Measurements from ENCODE around the gene LGI2. TPM values are rescaled to one million over a fixed set of nuclear protein-coding genes. Genes with fewer than 3 reads are reported as not detected.

LGI2 gene
- total and polyA plus RNA-seq, 2 of the 8 experiments (the other 6 are each of a cell fraction or from before 2014, with no cell fraction given) = 2.3 to 4.0 TPM

DNA sequence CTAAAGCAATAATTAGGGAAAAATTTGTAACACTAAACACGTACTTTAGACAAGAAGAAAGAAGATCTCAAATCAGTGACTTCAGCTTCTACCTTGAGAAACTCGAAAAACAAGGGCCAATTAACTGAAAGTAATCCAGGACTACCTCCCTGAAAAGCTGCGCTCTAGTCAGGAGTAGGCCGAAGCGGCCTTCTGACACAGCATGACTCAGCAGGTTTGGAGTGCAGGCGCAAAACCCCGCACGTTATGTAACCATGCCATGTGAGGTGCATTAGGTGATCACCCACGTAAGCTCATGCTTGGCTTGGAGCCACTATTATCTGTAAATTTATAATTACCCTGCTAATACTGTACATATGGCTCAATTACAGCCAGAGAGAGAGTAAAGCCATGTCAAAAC lies 65.1 kb downstream of the LGI2 start:
- Histone ChIP-seq H3K4me3 (ENCODE audit: extremely low read depth in 1 of 4, insufficient read depth in 2 of 4, low read depth in 3 of 4, low read length in 4 of 4) (no peak overlapping the region), H3K27ac (ENCODE audit: low read depth, low read length) (no peak overlapping the region), H3K9me3 (ENCODE audit: insufficient read depth in 2 of 2, low read depth in 1 of 2, low read length in 1 of 2) (peaks cover 17 to 20% of the 10 kb centered on the region in 2 experiments), H3K27me3 (replicated peaks in 1 of 4; ENCODE audit: control insufficient read depth in 3 of 4, extremely low read depth in 1 of 4, insufficient read depth in 3 of 4, low read length in 3 of 4) (no peaks in the 10 kb centered on the region), H3K36me3 (ENCODE audit: control insufficient read depth in 2 of 4, insufficient read depth in 4 of 4, low read length in 3 of 4) (0 out of 8 replicates have a peak, but pooled peaks cover 0 to 2% (median 0%) of the 10 kb centered on the region in 4 experiments), H3K9ac (replicated peaks in 1 of 4; ENCODE audit: extremely low read depth in 1 of 4, low read depth in 3 of 4, low read length in 3 of 4) (no peak overlapping the region), H2AK5ac (ENCODE audit: low read depth, low read length) (no peak overlapping the region), H2BK12ac (ENCODE audit: low read depth, low read length) (no peak overlapping the region), H3K23me2 (ENCODE audit: low read depth, low read length) (no peaks in the 10 kb centered on the region), H3K4me2 (ENCODE audit: insufficient read depth in 1 of 2, low read depth in 2 of 2, low read length in 2 of 2) (no peak overlapping the region), H2BK5ac (ENCODE audit: low read depth, low read length) (no peak overlapping the region), H3K56ac (replicated peaks; ENCODE audit: insufficient read length, low read depth, low read length) (no peak overlapping the region), H4K8ac (ENCODE audit: extremely low read depth, insufficient read depth, low read length) (no peak overlapping the region), H3K79me2 (ENCODE audit: control insufficient read depth in 1 of 2, insufficient read depth in 2 of 2, low read length in 2 of 2) (no peaks in the 10 kb centered on the region), H4K20me1 (replicated peaks in 1 of 2; ENCODE audit: control insufficient read depth in 1 of 2, insufficient read depth in 2 of 2, low read length in 2 of 2) (no peaks in the 10 kb centered on the region), H3K18ac (ENCODE audit: extremely low read depth, low read length) (no peak overlapping the region), H4K91ac (replicated peaks; ENCODE audit: insufficient read length, low read length) (no peak overlapping the region), H4K5ac (ENCODE audit: insufficient read length, low read depth, low read length) (no peak overlapping the region), H3K4ac (replicated peaks; ENCODE audit: insufficient read length, low read depth, low read length) (no peak overlapping the region), H3K4me1 (replicated peaks in 1 of 4; ENCODE audit: control insufficient read depth in 3 of 4, insufficient read depth in 4 of 4, low read length in 3 of 4) (peaks cover 0 to 2% (median 0%) of the 10 kb centered on the region in 4 experiments; a peak in 1 of 7 replicates), H2BK120ac (replicated peaks; ENCODE audit: low read depth, low read length) (no peak overlapping the region), H2BK20ac (ENCODE audit: low read length) (no peak overlapping the region), H2AFZ (ENCODE audit: low read length) (no peak overlapping the region), H3K79me1 (ENCODE audit: low read depth, low read length) (no peaks in the 10 kb centered on the region; the same call in 1 of the 2 replicates), H2BK15ac (ENCODE audit: low read length) (no peak overlapping the region), H3K14ac (ENCODE audit: insufficient read length) (no peak overlapping the region), H3K23ac (ENCODE audit: insufficient read length) (no peak overlapping the region)
- DNase-seq (ENCODE audit: low read depth in 1 of 2, low spot score in 2 of 2) = peak in 1 of 2 experiments; percentile 57
- no peak for FAIRE-seq
- ChIA-PET POLR2A (ENCODE audit: partially characterized antibody) (no interaction called here), CTCF (ENCODE audit: partially characterized antibody) (interaction anchor here (0.6 to 2.5 kb wide), 2 partner anchors 10 to 290 kb away, joined by 3 to 11 read pairs; no protein-coding TSS in a partner anchor)
- WGBS, 2 experiments (ENCODE audit: extremely low coverage in 1 of 2, insufficient coverage in 1 of 2, insufficient read length in 1 of 2, insufficient replicate concordance in 2 of 2, low coverage in 1 of 2, low lambda C conversion rate in 2 of 2, missing lambda C conversion rate in 1 of 2) = 84% methylated on average over 9 of the region's 9 CpGs; no CpG with 5 or more reads in 1 of the 2 experiments
- TF ChIP-seq, protein P1, sequence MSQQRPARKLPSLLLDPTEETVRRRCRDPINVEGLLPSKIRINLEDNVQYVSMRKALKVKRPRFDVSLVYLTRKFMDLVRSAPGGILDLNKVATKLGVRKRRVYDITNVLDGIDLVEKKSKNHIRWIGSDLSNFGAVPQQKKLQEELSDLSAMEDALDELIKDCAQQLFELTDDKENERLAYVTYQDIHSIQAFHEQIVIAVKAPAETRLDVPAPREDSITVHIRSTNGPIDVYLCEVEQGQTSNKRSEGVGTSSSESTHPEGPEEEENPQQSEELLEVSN (IDR thresholded peaks at IDR 0.05) = no peak
- TF ChIP-seq, protein P2, sequence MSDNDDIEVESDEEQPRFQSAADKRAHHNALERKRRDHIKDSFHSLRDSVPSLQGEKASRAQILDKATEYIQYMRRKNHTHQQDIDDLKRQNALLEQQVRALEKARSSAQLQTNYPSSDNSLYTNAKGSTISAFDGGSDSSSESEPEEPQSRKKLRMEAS (IDR thresholded peaks at IDR 0.05) = 0 out of 2 replicates have a peak, but pooled peaks have one; percentile 29
- TF ChIP-seq KDM4A (IDR thresholded peaks at IDR 0.05; ENCODE audit: low read depth, low read length, severe bottlenecking) (no peak), POLR2AphosphoS5 (IDR thresholded peaks at IDR 0.05; ENCODE audit: low read depth, low read length) (no peak), FOSL1 (IDR thresholded peaks at IDR 0.05; ENCODE audit: insufficient read depth, low read depth, low read length) (no peak), RAD21 (IDR thresholded peaks at IDR 0.05 in 1 of 2, conservative IDR thresholded peaks at IDR 0.05 in 1 of 2; ENCODE audit: low read depth in 2 of 2, low read length in 2 of 2) (no peak), SIX5 (IDR thresholded peaks at IDR 0.05; ENCODE audit: low read depth, low read length) (no peak), HDAC6 (IDR thresholded peaks at IDR 0.05; ENCODE audit: low read depth, low read length) (no peak), TCF12 (IDR thresholded peaks at IDR 0.05; ENCODE audit: low read depth, low read length) (no peak), BACH1 (IDR thresholded peaks at IDR 0.05; ENCODE audit: low read length) (peak; percentile 47; the same call in 1 of the 2 replicates), YY1 (IDR thresholded peaks at IDR 0.05; ENCODE audit: low read depth, low read length) (peak; percentile 62)

Measured in H1 (cell line).